Measurements from ENCODE around the gene ACSL3. TPM values are rescaled to one million over a fixed set of nuclear protein-coding genes. Genes with fewer than 3 reads are reported as not detected.

ACSL3 gene
- total RNA-seq, 4 donors from 2014 or later, result 46.5 to 71.6 (median 52.1) TPM

DNA sequence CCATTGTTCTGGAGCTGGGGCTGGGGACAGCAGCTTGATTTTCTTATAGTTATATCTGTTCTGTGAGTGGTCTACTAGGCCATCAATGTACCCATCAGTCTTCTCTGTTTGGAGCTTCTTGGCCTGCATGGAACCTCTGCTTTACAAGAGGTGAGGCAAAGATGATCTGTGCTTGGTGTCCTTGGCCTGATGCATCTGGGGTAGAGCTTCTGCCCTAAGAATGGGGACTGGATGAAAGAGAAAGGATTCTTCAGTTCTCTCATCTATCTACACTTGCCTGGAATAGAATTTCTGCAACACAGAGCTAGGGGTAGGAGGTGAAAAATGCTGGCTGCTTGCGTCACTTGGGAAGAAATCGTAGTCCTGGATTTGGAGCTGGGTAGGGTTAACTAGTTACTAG lies 46.2 kb downstream of the ACSL3 start:
- Histone ChIP-seq H3K4me1 (peaks cover 0 to 62% (median 6%) of the 10 kb centered on the region in 3 donors), H3K4me3 (no peak overlapping the region), H3K9me3 (no peaks in the 10 kb centered on the region), H3K36me3 (peaks cover 0 to 26% of the 10 kb centered on the region in 2 donors), H3K27me3 (no peaks in the 10 kb centered on the region), H3K27ac (no peak overlapping the region)
- WGBS, 2 donors (ENCODE audit: low coverage in 1 of 2), result 92% methylated on average over 2 of the region's 2 CpGs; no CpG with 5 or more reads in 1 of the 2 donors
- no peak for TF ChIP-seq POLR2AphosphoS5 (IDR thresholded peaks at IDR 0.05)
- TF ChIP-seq, protein P1, sequence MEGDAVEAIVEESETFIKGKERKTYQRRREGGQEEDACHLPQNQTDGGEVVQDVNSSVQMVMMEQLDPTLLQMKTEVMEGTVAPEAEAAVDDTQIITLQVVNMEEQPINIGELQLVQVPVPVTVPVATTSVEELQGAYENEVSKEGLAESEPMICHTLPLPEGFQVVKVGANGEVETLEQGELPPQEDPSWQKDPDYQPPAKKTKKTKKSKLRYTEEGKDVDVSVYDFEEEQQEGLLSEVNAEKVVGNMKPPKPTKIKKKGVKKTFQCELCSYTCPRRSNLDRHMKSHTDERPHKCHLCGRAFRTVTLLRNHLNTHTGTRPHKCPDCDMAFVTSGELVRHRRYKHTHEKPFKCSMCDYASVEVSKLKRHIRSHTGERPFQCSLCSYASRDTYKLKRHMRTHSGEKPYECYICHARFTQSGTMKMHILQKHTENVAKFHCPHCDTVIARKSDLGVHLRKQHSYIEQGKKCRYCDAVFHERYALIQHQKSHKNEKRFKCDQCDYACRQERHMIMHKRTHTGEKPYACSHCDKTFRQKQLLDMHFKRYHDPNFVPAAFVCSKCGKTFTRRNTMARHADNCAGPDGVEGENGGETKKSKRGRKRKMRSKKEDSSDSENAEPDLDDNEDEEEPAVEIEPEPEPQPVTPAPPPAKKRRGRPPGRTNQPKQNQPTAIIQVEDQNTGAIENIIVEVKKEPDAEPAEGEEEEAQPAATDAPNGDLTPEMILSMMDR (IDR thresholded peaks at IDR 0.05), result no peak
- ATAC-seq, result no peak

DNA sequence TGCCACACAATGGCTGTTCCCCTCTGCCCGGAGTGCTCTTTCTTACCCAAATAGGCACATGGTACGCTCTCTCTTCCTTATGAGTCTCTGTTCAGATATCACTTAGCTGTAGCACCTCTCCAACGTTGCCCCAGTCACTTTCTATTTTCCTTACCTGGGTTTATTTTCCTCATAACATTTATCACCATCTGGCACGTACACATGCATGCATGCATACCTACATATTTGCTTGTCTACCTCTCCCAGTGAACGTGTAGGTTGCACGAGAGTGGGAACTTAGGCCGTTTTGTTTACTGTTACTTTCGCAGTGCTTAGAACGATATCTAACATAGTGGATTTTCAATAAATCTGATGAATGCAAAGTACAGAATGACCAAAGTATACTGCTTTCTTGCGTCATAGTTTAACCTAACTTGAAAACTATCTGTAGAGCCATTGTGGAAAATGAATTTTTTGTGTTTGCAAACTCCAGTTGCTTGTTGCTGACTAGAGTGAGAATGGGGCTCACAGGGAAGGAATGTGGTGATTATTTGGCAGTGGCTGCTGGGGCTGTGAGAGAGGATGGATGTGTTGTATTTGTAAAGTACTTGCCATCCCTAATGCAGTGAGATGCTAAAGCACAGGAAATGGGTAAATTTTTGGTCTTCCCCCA lies 47.1 kb downstream of the ACSL3 start:
- no peak overlapping the region for H3K27ac ChIP-seq
- ATAC-seq, result no peak
- peaks cover 0 to 26% of the 10 kb centered on the region in 2 donors for H3K36me3 ChIP-seq
- no peak overlapping the region for H3K4me3 ChIP-seq
- TF ChIP-seq EP300 (IDR thresholded peaks at IDR 0.05), result no peak
- TF ChIP-seq POLR2A (IDR thresholded peaks at IDR 0.05), result no peak
- TF ChIP-seq POLR2AphosphoS5 (IDR thresholded peaks at IDR 0.05), result no peak
- TF ChIP-seq, protein P1 (IDR thresholded peaks at IDR 0.05), result no peak
- peaks cover 4 to 70% (median 6%) of the 10 kb centered on the region in 3 donors for H3K4me1 ChIP-seq
- H3K9me3 ChIP-seq, result no peaks in the 10 kb centered on the region
- no peaks in the 10 kb centered on the region for H3K27me3 ChIP-seq
- 80 to 82% methylated on average over 10 of the region's 10 CpGs for whole genome bisulfite sequencing, 2 donors (ENCODE audit: low coverage in 1 of 2)

DNA sequence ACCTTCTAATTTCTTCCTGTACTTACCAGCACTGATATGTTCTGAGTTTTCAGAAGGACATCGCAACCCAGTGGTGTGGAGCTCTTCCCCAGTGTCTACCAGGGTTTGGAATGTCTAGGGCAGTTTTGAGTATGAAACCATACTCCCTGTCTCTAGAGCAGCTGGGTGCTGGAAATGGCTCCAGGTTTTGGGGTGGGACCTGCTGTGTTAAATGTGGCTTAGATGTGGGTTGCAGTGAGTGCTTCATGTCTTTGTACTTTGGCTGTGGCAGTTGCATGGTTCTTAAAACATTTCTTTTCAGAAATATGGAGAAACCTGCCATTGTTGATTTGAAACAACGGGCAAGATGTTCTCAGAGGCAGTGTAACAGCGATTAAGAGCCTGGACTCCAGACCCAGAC lies 48.5 kb downstream of the ACSL3 start:
- Histone ChIP-seq H3K9me3 (no peaks in the 10 kb centered on the region), H3K36me3 (peaks cover 0 to 26% of the 10 kb centered on the region in 2 donors), H3K27me3 (no peaks in the 10 kb centered on the region), H3K4me1 (peaks cover 4 to 70% (median 4%) of the 10 kb centered on the region in 3 donors), H3K4me3 (no peak overlapping the region), H3K27ac (no peak overlapping the region)
- WGBS, 2 donors (ENCODE audit: low coverage in 1 of 2), result 93 to 100% methylated on average over 3 of the region's 3 CpGs
- ATAC-seq, result no peak
- TF ChIP-seq POLR2A (IDR thresholded peaks at IDR 0.05), result no peak
- TF ChIP-seq, protein P1 (IDR thresholded peaks at IDR 0.05), result no peak
- TF ChIP-seq EP300 (IDR thresholded peaks at IDR 0.05), result no peak
- no peak for TF ChIP-seq POLR2AphosphoS5 (IDR thresholded peaks at IDR 0.05)

DNA sequence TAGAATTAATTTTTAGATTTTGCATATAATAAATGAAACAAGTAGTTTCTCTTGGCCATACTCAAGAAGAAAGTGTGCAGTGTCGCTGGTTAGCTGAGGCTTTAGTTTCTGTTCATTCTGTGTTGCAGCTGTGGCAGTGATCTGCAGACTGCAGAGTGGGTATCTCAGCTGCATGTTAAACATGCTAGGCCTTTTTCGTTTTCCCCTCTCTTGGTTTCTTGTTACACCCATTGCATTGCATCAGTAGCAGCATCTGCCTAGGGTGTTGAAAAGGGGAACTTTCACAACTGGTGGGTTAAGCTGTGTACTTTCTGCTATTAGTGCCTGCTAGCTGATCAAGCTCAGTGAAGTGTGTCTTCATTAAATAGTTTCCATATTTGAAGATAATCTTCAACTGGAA lies 51.3 kb downstream of the ACSL3 start:
- TF ChIP-seq POLR2AphosphoS5 (IDR thresholded peaks at IDR 0.05), result no peak
- TF ChIP-seq, protein P1 (IDR thresholded peaks at IDR 0.05), result no peak
- no peak for TF ChIP-seq EP300 (IDR thresholded peaks at IDR 0.05)
- no peak for TF ChIP-seq POLR2A (IDR thresholded peaks at IDR 0.05)
- no peaks in the 10 kb centered on the region for H3K9me3 ChIP-seq
- whole genome bisulfite sequencing, 2 donors (ENCODE audit: low coverage in 1 of 2), result 50 to 59% methylated on average over 1 to 2 of the region's 2 CpGs
- H3K27ac ChIP-seq, result no peak overlapping the region
- no peaks in the 10 kb centered on the region for H3K27me3 ChIP-seq
- H3K4me3 ChIP-seq, result no peak overlapping the region
- peaks cover 0 to 53% (median 4%) of the 10 kb centered on the region in 3 donors for H3K4me1 ChIP-seq
- no peak for ATAC-seq
- peaks cover 0 to 35% of the 10 kb centered on the region in 2 donors for H3K36me3 ChIP-seq

DNA sequence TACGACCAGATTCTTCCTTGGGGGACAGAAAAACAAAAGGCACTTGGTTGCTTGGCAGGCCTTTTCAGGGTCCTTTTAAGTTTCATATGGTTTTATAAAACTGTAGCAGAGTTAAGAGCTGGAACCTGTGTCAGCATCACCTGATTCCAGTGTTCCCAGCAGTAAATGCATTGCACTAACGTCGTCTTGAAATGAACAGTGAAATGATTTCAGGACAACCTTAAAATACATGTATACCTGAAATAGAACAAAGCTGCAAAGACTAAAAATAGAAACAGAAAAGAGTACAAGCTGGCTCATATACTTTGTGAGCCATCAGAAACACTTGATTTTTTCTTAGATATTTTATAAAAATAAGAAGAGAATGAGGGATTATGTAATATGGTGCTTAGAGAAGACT lies 51.9 kb downstream of the ACSL3 start:
- no peak for ATAC-seq

More for the DNA sequence above, 51.9 kb downstream of the ACSL3 start:
- TF ChIP-seq EP300 (IDR thresholded peaks at IDR 0.05) (no peak), POLR2A (IDR thresholded peaks at IDR 0.05) (no peak)
- TF ChIP-seq, protein P1 (IDR thresholded peaks at IDR 0.05), result no peak
- Histone ChIP-seq H3K27me3 (no peaks in the 10 kb centered on the region), H3K36me3 (peaks cover 0 to 40% of the 10 kb centered on the region in 2 donors), H3K4me3 (no peak overlapping the region), H3K27ac (no peak overlapping the region), H3K9me3 (no peaks in the 10 kb centered on the region), H3K4me1 (peaks cover 0 to 51% (median 4%) of the 10 kb centered on the region in 3 donors)
- WGBS, 2 donors (ENCODE audit: low coverage in 1 of 2), result 52 to 54% methylated on average over 3 of the region's 3 CpGs
